ENCODE data around the gene RWDD4. TPM values are rescaled to one million over a fixed set of nuclear protein-coding genes. Genes with fewer than 3 reads are reported as not detected.

Gene RWDD4
- total RNA-seq, 2 experiments from 2014 or later = 9.9 to 10.5 TPM

GRCh38 chr4:183611210-183611830 is 47.7 kb downstream of the RWDD4 start:
- POLR2A ChIA-PET = no interaction called here
- no peaks in the 10 kb centered on the region for H3K9me3 ChIP-seq (ENCODE audit: control insufficient read depth in 1 of 2, insufficient read depth in 1 of 2, low read length in 2 of 2)
- no peak overlapping the region for H3K4me3 ChIP-seq (ENCODE audit: low read length)
- peaks cover 3 to 5% of the 10 kb centered on the region in 2 experiments for H3K27me3 ChIP-seq (ENCODE audit: control insufficient read depth in 1 of 2, insufficient read depth in 2 of 2, low read length in 2 of 2)
- H3K27me3 Mint-ChIP-seq = peaks cover 33% of the 10 kb centered on the region
- H3K27ac Mint-ChIP-seq = no peak overlapping the region
- H3K4me1 Mint-ChIP-seq (ENCODE audit: low read depth) = no peaks in the 10 kb centered on the region
- H3K27ac ChIP-seq (ENCODE audit: low read depth in 1 of 2, low read length in 2 of 2) = no peak overlapping the region
- no peaks in the 10 kb centered on the region for H3K36me3 Mint-ChIP-seq (ENCODE audit: low read depth)
- H3K36me3 ChIP-seq (ENCODE audit: insufficient read depth, low read length) = no peaks in the 10 kb centered on the region
- intact Hi-C loops (cut with DNase I, micrococcal nuclease) = no loop called here
- H3K4me3 Mint-ChIP-seq = no peak overlapping the region
- CTCF ChIA-PET = interaction anchor here (1.0 kb wide), 1 partner anchor 8 kb away, joined by 3 read pairs; no protein-coding TSS in a partner anchor
- no peaks in the 10 kb centered on the region for H3K9me3 Mint-ChIP-seq
- no peak for DNase-seq
- H3K4me1 ChIP-seq (ENCODE audit: insufficient read depth, low read length) = no peaks in the 10 kb centered on the region
- no peak for TF ChIP-seq CTCF (IDR thresholded peaks at IDR 0.05)
- ATAC-seq (ENCODE audit: poor library complexity) = no peak

- DNase-seq = no peak
Observed at GRCh38 chr4:183610613-183611012, 48.4 kb downstream of the RWDD4 start.

GRCh38 chr4:183610033-183610432 is 49.0 kb downstream of the RWDD4 start:
- no peak for TF ChIP-seq CTCF (IDR thresholded peaks at IDR 0.05)
- Histone ChIP-seq H3K9me3 (ENCODE audit: control insufficient read depth in 1 of 2, insufficient read depth in 1 of 2, low read length in 2 of 2) (no peaks in the 10 kb centered on the region), H3K27ac (ENCODE audit: low read depth in 1 of 2, low read length in 2 of 2) (no peak overlapping the region), H3K36me3 (ENCODE audit: insufficient read depth, low read length) (no peaks in the 10 kb centered on the region), H3K4me3 (ENCODE audit: low read length) (no peak overlapping the region), H3K27me3 (ENCODE audit: control insufficient read depth in 1 of 2, insufficient read depth in 2 of 2, low read length in 2 of 2) (peaks cover 3 to 5% of the 10 kb centered on the region in 2 experiments), H3K4me1 (ENCODE audit: insufficient read depth, low read length) (no peaks in the 10 kb centered on the region)
- ATAC-seq (ENCODE audit: poor library complexity) (no peak), DNase-seq (no peak)
- intact Hi-C loops (cut with DNase I, micrococcal nuclease) = no loop called here
- ChIA-PET POLR2A (no interaction called here), CTCF (no interaction called here)
- H3K4me3 Mint-ChIP-seq = no peak overlapping the region
- no peaks in the 10 kb centered on the region for H3K36me3 Mint-ChIP-seq (ENCODE audit: low read depth)
- H3K27me3 Mint-ChIP-seq = peaks cover 29% of the 10 kb centered on the region
- no peaks in the 10 kb centered on the region for H3K9me3 Mint-ChIP-seq
- no peaks in the 10 kb centered on the region for H3K4me1 Mint-ChIP-seq (ENCODE audit: low read depth)
- H3K27ac Mint-ChIP-seq = no peak overlapping the region

More at GRCh38 chr4:183610613-183611012, 48.4 kb downstream of the RWDD4 start:
- no peak for TF ChIP-seq CTCF (IDR thresholded peaks at IDR 0.05)
- CTCF ChIA-PET = no interaction called here
- intact Hi-C loops (cut with DNase I, micrococcal nuclease) = no loop called here
- H3K36me3 ChIP-seq (ENCODE audit: insufficient read depth, low read length) = no peaks in the 10 kb centered on the region
- H3K27me3 ChIP-seq (ENCODE audit: control insufficient read depth in 1 of 2, insufficient read depth in 2 of 2, low read length in 2 of 2) = peaks cover 3 to 5% of the 10 kb centered on the region in 2 experiments
- H3K4me1 ChIP-seq (ENCODE audit: insufficient read depth, low read length) = no peaks in the 10 kb centered on the region
- Mint-ChIP-seq H3K27me3 (peaks cover 29% of the 10 kb centered on the region), H3K9me3 (no peaks in the 10 kb centered on the region), H3K4me3 (no peak overlapping the region), H3K4me1 (ENCODE audit: low read depth) (no peaks in the 10 kb centered on the region), H3K27ac (no peak overlapping the region), H3K36me3 (ENCODE audit: low read depth) (no peaks in the 10 kb centered on the region)
- no peak overlapping the region for H3K27ac ChIP-seq (ENCODE audit: low read depth in 1 of 2, low read length in 2 of 2)
- no peak overlapping the region for H3K4me3 ChIP-seq (ENCODE audit: low read length)
- POLR2A ChIA-PET = no interaction called here
- H3K9me3 ChIP-seq (ENCODE audit: control insufficient read depth in 1 of 2, insufficient read depth in 1 of 2, low read length in 2 of 2) = no peaks in the 10 kb centered on the region
- no peak for ATAC-seq (ENCODE audit: poor library complexity)

Measured in CD4-positive, alpha-beta T cell (primary cell).